Bronchial epithelial cell (primary cell): ENCODE results near the gene SOS2. TPM values are rescaled to one million over a fixed set of nuclear protein-coding genes. Genes with fewer than 3 reads are reported as not detected.
A peak's percentile ranks its signal among the peaks of the same experiment; 100 is the strongest.

ENCODE experiments used
- DNase-seq: peaks from one replicate; pipeline ENCODE4 v3.0.0-alpha.2; 2010; ENCODE audit warnings: low read depth
- FAIRE-seq: peaks from 2 replicates; lab custom pipeline; 2011; peaks lifted over from hg19 to GRCh38; lab: Jason Lieb, UNC
- H3K27me3 ChIP-seq: 2 replicates; pipeline ENCODE4 v1.5.1; 2011; ENCODE audit warnings: low read length; ENCODE audit not compliant: control insufficient read depth, insufficient read depth
- H3K36me3 ChIP-seq: 2 replicates; pipeline ENCODE4 v1.5.1; 2011; ENCODE audit warnings: low read length; ENCODE audit not compliant: control insufficient read depth, insufficient read depth
- H3K4me3 ChIP-seq: 2 replicates; pipeline ENCODE4 v1.5.1; 2011; ENCODE audit warnings: mild to moderate bottlenecking, low read depth, low read length, control low read depth
- CTCF ChIP-seq: IDR thresholded peaks from 2 replicates; pipeline ENCODE4 v1.5.1; 2011; ENCODE audit warnings: mild to moderate bottlenecking, moderate library complexity, low read length, control low read depth, inconsistent platforms; ENCODE audit not compliant: insufficient read depth, severe bottlenecking
- total RNA-seq: library from RNA; depleted of rRNA; stranded (reverse); fragments of >200 nt; gene quantifications from 2 replicates; pipeline ENCODE4 v1.2.1, GENCODE V29; 2014

The SOS2 gene
- total RNA-seq, 1 donor from 2014 or later, result 17.6 TPM

GRCh38 chr14:50088731-50089130 lies 142.6 kb downstream of the SOS2 start:
- Histone ChIP-seq H3K36me3 (no peaks in the 10 kb centered on the region), H3K4me3 (no peak overlapping the region), H3K27me3 (no peaks in the 10 kb centered on the region)
- no peak for TF ChIP-seq CTCF
- no peak for FAIRE-seq
- no peak for DNase-seq

- DNase-seq (no peak), FAIRE-seq (no peak)
- TF ChIP-seq CTCF, result no peak
- H3K27me3 ChIP-seq, result no peaks in the 10 kb centered on the region
- no peaks in the 10 kb centered on the region for H3K36me3 ChIP-seq
- H3K4me3 ChIP-seq, result no peak overlapping the region
Measured at GRCh38 chr14:50088117-50088515, 143.3 kb downstream of the SOS2 start.

DNA sequence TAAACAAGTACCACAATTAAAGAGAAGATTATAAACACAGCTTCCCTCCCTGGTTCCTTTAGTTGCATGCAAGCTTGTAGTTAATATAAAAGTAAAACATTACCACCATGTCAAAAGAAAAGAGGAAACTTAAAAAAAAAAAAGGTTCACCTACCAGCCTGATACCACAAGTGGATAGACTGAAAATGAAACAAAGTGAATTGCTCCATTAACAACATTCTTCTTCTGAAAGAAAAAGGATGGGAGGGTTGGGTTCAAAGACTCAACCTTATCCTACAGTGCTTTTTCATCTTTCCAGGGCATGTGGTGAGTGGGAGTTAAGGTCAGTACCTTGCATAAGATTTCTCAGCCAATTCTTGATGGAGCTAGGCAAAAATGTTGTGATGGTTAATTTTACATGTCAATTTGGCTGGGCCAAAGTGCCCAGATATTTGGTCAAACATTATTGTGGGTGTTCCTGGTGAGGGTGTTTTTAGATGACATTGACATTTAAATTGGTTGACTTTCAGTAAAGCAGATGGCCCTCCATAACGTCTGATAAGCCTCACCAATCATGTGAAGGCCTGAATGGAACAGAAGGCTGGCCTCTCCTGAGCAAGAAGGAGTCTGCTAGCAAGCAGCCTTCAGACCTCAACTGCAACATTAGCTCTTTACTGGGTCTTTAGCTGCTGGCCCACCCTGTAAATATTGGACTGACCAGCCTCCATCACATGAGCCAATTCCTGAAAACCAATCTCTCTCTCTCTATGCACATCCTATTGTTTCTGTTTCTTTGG lies 143.8 kb downstream of the SOS2 start:
- Histone ChIP-seq H3K27me3 (no peaks in the 10 kb centered on the region), H3K36me3 (no peaks in the 10 kb centered on the region), H3K4me3 (no peak overlapping the region)
- DNase-seq (no peak), FAIRE-seq (no peak)
- no peak for TF ChIP-seq CTCF

DNA sequence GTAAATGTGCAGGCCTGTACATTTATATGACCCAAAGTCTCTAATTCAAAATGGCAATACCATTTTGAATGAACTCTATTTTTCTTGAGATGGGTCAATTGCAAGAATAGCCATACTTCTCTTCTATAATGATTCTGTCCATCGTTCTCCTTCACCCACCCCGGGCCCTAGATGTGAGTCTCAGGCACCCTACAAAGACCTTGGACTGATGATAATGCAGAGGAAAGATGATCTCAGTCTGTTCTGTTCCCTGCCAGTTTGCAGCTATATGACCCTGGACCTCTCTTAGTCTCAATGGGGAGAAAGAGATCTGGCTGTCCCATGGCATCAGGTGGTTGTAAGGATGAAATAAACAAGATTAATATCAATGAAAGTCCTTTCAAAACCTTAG lies 145.1 kb downstream of the SOS2 start:
- H3K36me3 ChIP-seq, result no peaks in the 10 kb centered on the region
- no peaks in the 10 kb centered on the region for H3K27me3 ChIP-seq
- no peak for TF ChIP-seq CTCF
- H3K4me3 ChIP-seq, result no peak overlapping the region
- FAIRE-seq, result no peak
- DNase-seq, result no peak

- no peak for FAIRE-seq
- H3K27me3 ChIP-seq, result no peaks in the 10 kb centered on the region
- no peak for TF ChIP-seq CTCF
- no peak overlapping the region for H3K4me3 ChIP-seq
- DNase-seq, result peak; percentile 79
- H3K36me3 ChIP-seq, result no peaks in the 10 kb centered on the region
Measured at GRCh38 chr14:50085570-50086320, 145.6 kb downstream of the SOS2 start.
